Type B pancreatic cell (in vitro differentiated cells): ENCODE data around the gene CAPZA2. TPM values are rescaled to one million over a fixed set of nuclear protein-coding genes. Genes with fewer than 3 reads are reported as not detected.

ENCODE experiments used
- DNase-seq: peaks from one replicate; pipeline ENCODE4 v3.0.0; 2021; ENCODE audit warnings: mixed read lengths; ENCODE audit not compliant: unreplicated experiment; ENCODE audit errors: extremely low spot score
- H3K27ac Mint-ChIP-seq: 2 replicates; pipeline ENCODE4 v1.8.0; 2021; ENCODE audit warnings: mild to moderate bottlenecking, mixed read lengths
- H3K27me3 Mint-ChIP-seq: 2 replicates; pipeline ENCODE4 v1.8.0; 2021; ENCODE audit warnings: mixed read lengths
- H3K36me3 Mint-ChIP-seq: 2 replicates; pipeline ENCODE4 v1.8.0; 2021; ENCODE audit warnings: mixed read lengths
- H3K4me1 Mint-ChIP-seq: one replicate; pipeline ENCODE4 v1.8.0; 2021; ENCODE audit warnings: mixed read lengths; ENCODE audit not compliant: unreplicated experiment
- H3K4me3 Mint-ChIP-seq: 2 replicates; pipeline ENCODE4 v1.8.0; 2021; ENCODE audit warnings: mild to moderate bottlenecking, mixed read lengths
- H3K9me3 Mint-ChIP-seq: 2 replicates; pipeline ENCODE4 v1.8.0; 2021; ENCODE audit warnings: mixed read lengths
- CTCF ChIP-seq: fragments of 200-600 bp; sonication (generic); conservative IDR thresholded peaks from 2 replicates; pipeline ENCODE4 v1.5.0; 2021; ENCODE audit warnings: antibody characterized with exemption, mild to moderate bottlenecking
- total RNA-seq: library from RNA; stranded (reverse); gene quantifications from 2 replicates; pipeline ENCODE4 v1.2.1, GENCODE V29; 2021; ENCODE audit warnings: low replicate concordance

The CAPZA2 gene
- total RNA-seq, 1 donor from 2014 or later, result 167 TPM

- DNase-seq, result no peak
- Mint-ChIP-seq H3K4me3 (no peak overlapping the region), H3K9me3 (no peaks in the 10 kb centered on the region), H3K4me1 (no peaks in the 10 kb centered on the region), H3K27ac (no peak overlapping the region), H3K36me3 (peaks cover 49% of the 10 kb centered on the region), H3K27me3 (no peaks in the 10 kb centered on the region)
- TF ChIP-seq CTCF, result no peak
These were observed 38.8 kb downstream of the CAPZA2 start for GRCh38 chr7:116901143-116901542.

GRCh38 chr7:116902867-116903266 lies 40.5 kb downstream of the CAPZA2 start:
- Mint-ChIP-seq H3K4me3 (no peak overlapping the region), H3K27me3 (no peaks in the 10 kb centered on the region), H3K4me1 (no peaks in the 10 kb centered on the region), H3K27ac (no peak overlapping the region), H3K9me3 (no peaks in the 10 kb centered on the region), H3K36me3 (peaks cover 45% of the 10 kb centered on the region)
- DNase-seq, result no peak
- no peak for TF ChIP-seq CTCF

- H3K27me3 Mint-ChIP-seq, result no peaks in the 10 kb centered on the region
- no peak overlapping the region for H3K4me3 Mint-ChIP-seq
- peaks cover 50% of the 10 kb centered on the region for H3K36me3 Mint-ChIP-seq
- H3K9me3 Mint-ChIP-seq, result no peaks in the 10 kb centered on the region
- no peaks in the 10 kb centered on the region for H3K4me1 Mint-ChIP-seq
- no peak for DNase-seq
- TF ChIP-seq CTCF, result no peak
- H3K27ac Mint-ChIP-seq, result no peak overlapping the region
These were observed 44.0 kb downstream of the CAPZA2 start for GRCh38 chr7:116906391-116906790.

- Mint-ChIP-seq H3K27ac (no peak overlapping the region), H3K4me3 (no peak overlapping the region), H3K27me3 (no peaks in the 10 kb centered on the region), H3K4me1 (no peaks in the 10 kb centered on the region), H3K9me3 (peaks cover 5% of the 10 kb centered on the region), H3K36me3 (peaks cover 52% of the 10 kb centered on the region)
- no peak for DNase-seq
- TF ChIP-seq CTCF, result no peak
These were observed 48.0 kb downstream of the CAPZA2 start for GRCh38 chr7:116910383-116910782.

GRCh38 chr7:116911801-116912200 lies 49.4 kb downstream of the CAPZA2 start:
- TF ChIP-seq CTCF, result no peak
- Mint-ChIP-seq H3K4me3 (no peak overlapping the region), H3K27ac (no peak overlapping the region), H3K27me3 (no peaks in the 10 kb centered on the region), H3K36me3 (peaks cover 49% of the 10 kb centered on the region), H3K9me3 (peaks cover 5% of the 10 kb centered on the region), H3K4me1 (no peaks in the 10 kb centered on the region)
- DNase-seq, result no peak
